T1000 (cell line): ENCODE measurements around the gene SGCG.
"Not testable (repeated sequence)": the region's sequence is repeated elsewhere in the genome, so short reads cannot be mapped to it uniquely, and the experiment has no call there.

ENCODE experiments used
- DNase-seq: peaks from one replicate; lab custom pipeline; 2025; ENCODE audit warnings: mixed read lengths; lab: John Stamatoyannopoulos, UW

Gene SGCG

GRCh38 chr13:23180711-23181110, at the start of gene SGCG:
TSS of gene SGCG (plus strand) at chr13:23180979. CDS start at chr13:23203695, 22,716 bp downstream.
- DNase-seq = no peak

DNA sequence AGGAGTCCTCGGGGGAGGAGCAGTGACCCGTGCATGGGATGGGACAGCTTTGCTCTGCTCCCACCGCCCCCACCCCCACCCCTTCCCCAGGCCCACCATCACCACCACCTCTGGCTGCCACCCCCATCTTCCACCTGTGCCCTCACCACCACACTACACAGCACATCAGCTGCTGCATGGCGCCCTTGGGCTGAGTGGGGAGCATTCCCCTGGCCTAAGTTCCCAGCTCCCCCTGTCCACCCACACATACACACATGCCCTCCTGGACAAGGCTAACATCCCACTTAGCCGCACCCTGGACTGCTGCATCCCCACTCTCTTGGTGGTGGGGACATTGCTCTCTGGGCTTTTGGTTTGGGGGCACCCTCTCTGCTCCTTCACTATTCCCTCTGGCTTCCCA, 46.2 kb upstream of the SGCG start:
- no peak for DNase-seq

- DNase-seq = no peak
Observed at GRCh38 chr13:23140492-23140891, 40.3 kb upstream of the SGCG start.

GRCh38 chr13:23141964-23142363, 38.8 kb upstream of the SGCG start:
- DNase-seq = no peak

- DNase-seq = not testable (repeated sequence)
Observed at GRCh38 chr13:23142607-23143006, 38.2 kb upstream of the SGCG start.

DNA sequence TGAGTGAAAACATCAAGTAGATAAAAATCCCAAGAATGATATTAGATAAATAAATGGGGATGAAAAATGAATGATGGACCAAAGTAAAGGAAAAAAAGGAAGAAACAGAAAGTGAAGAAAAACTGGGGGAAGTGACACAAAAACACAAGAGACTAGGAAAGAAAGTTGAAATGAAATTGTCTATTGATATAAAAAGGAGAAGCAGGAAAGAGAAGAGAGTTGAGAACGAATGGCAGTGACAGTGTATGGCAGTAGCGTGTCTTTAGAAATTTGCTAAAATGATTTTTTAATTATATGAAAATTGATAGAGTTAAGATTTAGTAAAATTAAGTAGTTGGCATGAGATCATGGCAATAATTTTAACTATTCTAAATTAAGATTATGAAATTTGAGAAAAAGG, 36.3 kb upstream of the SGCG start:
- no peak for DNase-seq

GRCh38 chr13:23146006-23146405, 34.8 kb upstream of the SGCG start:
- DNase-seq = no peak

GRCh38 chr13:23146811-23147625, 33.8 kb upstream of the SGCG start:
- DNase-seq = no peak

DNA sequence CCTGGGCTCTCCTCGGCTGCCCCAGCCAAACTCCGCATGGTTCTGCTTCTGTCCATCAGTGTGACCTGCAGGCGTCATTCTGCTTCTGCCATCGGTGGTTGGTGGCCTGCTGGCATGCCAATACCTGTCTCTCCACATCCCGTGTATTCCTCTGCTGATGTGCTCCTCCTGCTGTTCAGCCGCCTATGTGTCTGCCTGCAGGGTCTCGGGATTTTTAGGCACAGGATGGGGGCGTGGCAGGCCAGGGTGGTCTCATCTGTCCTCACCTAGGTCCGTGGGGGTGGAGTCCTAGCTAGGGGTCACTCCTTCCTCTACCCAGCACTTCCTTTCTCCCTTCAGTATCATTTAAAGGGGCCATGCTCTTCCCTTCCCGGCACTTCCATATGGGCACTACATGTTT, 33.0 kb upstream of the SGCG start:
- DNase-seq = no peak

GRCh38 chr13:23157781-23158180, 23.0 kb upstream of the SGCG start:
- no peak for DNase-seq

- no peak for DNase-seq
Observed at GRCh38 chr13:23159205-23159759, 21.5 kb upstream of the SGCG start.

DNA sequence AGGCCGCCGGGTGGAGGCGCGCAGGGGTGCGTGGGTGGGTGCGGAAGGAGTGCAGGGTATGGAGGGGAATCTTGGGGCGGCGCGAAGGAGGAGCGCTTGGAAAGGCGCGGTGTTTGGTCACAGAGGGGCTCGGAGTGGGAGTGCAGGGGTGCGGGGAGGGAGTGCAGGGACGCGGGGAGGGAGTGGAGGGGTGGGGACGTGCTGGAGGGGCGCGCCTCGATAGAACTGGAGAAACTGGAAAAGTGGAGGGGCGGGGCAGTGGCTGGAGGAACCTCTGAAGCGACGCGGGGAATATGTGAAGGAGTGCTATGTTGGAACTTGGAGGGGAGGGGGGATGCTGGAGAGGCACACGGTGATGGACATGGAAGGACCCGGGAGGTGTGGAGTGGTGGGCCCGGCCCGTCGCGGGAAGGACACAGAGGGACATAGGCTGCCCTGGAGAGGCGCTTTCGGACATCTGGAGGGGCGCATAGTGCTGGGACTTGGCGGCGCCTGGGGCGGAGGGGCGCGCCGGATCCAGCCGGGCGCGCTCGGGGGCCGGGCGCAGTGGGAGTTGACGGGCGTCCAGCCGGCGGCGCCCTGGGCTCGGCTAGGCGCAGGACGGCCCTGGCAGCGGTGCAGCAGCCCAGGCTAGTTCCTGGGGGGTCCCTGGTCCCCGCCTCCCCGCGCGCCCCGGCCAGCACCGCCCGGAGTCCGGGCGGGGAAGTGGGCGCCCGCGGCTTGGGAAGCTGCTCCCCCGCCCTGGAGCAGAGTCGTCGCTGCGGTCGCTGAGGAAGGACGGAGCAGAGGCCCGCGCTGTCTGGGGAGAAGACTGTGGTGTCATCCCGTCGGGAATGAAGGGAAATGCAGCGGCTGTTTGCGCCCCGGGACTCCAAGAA, 20.8 kb upstream of the SGCG start:
- no peak for DNase-seq

DNA sequence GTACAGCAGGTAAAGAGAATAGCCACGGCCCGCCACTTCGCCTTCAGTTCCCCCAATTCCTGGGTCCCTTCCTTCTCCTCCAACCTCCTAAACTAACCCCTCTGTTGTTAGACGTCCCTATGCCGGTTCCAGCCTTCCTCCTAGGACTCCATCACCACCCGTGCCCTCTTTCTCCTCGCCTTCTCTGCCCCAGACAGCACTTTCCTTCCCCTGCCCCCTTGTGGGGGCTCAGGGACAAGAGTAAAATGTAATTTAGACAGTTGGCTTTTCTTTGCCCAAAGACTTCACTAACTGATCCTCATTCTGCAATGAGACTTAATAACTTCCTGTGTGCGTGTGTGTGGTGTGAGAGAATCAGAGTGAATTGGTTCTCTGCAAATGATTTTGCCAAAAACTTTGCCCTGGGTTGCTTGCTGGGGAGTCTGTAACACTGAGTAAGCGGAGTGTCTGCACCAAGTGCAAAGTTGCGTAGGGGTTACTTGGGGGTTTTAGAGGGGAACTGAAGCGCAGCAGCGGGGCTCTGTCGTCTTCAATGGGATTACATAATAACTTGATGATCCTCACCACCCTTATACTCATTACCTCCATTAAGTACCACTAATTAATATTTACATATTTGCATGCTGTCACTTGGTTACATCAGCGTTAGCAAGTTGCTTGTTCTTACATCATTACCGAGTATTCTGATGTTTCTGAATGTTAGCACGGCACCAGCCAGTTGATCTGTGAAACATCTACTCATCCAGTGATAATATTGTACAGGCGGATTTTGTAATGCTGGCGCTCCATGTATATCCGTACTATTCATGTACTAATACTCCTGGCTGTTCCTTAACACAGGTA, 19.9 kb upstream of the SGCG start:
- no peak for DNase-seq

DNA sequence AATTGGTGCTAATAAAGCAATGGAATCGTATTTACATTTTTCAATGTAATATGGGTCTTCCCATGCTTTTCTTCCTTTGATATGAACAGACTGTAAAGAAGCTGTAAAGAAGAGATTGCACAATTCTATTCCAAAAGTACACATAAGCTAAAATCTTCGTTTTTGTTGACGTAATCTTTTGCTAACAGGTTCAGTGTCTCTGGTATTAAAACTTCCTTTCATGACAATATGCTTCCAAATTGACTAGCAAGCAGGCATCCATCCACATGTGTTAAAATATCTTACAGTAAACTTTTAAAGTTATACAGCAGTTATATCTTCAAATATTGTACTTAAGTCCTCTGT, 19.3 kb upstream of the SGCG start:
- DNase-seq = no peak

- no peak for DNase-seq
Observed at GRCh38 chr13:23175920-23176319, 4.9 kb upstream of the SGCG start.

GRCh38 chr13:23182142-23182541, 1.4 kb downstream of the SGCG start:
- no peak for DNase-seq

DNA sequence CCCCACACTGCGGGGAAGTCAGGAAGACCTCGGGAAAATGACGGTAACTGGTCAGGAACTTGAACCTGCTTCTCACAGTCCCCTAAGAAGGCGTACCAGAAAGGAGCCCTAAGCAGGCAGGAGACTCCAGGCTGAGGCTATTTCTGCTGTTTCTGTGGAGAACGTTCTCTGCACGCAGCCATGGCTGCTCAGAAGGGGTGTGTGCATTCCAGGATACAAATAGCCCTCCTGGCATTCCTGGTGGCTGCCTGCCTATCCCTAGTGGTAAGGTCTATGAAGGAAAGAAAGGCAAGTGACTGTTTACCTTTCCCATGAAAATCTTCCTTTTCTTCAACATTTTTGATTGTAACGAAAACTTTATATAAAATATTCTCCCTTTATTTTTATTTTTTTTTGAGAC, 2.5 kb downstream of the SGCG start:
- no peak for DNase-seq

GRCh38 chr13:23185542-23185941, 4.8 kb downstream of the SGCG start:
- DNase-seq = no peak

DNA sequence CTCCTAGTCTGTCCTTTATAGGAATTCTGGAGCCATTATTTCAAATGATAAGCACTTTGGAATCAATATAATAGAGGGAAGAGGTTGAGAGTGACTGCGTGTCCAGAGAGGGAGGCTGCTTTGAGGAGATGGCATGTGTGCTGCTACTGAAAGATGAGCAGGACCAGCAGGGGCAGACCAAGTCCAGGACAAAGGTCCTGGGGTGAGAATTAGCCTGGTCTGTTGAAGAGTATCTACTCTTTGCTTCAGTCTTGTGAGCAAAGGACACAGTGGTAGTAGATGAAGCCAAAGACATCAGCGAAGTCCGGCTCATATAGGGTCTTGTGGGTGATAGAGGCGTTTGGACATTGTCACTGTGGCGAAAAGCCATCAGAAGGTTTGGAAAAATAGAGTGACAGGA, 21.1 kb downstream of the SGCG start:
- no peak for DNase-seq

GRCh38 chr13:23202383-23202782, 21.6 kb downstream of the SGCG start:
- no peak for DNase-seq

DNA sequence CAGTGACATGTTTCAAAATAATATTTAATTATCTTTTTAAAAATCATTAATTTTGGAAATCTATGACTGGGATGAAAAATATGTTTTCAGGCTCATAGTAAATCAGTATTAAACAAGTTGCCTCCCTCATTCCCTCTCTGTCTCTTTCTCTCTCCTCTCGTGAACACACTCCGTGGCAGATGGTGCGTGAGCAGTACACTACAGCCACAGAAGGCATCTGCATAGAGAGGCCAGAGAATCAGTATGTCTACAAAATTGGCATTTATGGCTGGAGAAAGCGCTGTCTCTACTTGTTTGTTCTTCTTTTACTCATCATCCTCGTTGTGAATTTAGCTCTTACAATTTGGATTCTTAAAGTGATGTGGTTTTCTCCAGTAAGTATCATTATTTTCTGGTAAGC, 22.7 kb downstream of the SGCG start:
- no peak for DNase-seq

DNA sequence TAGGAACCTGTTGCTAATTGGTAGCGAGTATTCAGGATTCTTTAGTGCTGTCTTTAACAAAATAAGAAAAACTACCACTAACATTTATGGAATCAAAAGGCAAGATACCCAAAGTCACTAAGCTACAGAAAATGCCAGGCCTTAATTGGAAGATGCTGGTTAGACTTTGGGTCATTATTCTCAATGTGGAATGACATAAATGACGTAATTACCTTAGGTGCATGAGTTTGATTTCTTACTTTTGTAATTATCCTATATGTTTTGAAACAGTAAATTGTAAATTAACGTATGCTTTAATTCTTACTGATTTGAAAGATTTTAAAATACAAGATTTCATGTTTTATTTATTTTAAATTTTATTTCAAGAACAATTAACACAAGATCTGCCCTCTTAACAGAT, 25.0 kb downstream of the SGCG start:
- DNase-seq = no peak
